ENCODE results near the gene MAT2A.

DNA sequence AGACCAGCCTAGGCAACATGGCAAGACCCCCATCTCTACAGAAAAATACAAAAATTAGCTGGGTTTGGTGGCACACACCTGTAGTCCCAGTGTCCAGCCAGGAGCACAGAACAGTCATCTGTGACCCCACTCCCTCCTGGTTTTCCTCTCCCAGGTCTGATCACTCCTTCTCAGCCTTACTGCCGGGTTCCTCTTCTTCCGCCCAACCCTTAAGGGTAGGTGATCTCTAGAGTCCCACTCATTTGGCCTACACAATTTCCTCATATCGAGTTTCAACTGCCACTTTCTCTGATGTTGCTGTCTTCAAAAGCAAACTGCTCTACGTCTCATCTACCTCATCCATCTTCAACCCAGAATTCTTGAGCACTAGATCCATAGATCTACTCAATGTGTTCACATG lies 13.4 kb upstream of the MAT2A start:
- TF ChIP-seq CTCF (IDR thresholded peaks at IDR 0.05) (no peak), EP300 (IDR thresholded peaks at IDR 0.05) (no peak)

All from tibial nerve (tissue), 4 donors.